Fibroblast of lung (primary cell): ENCODE data around the gene C5orf24. TPM values are rescaled to one million over a fixed set of nuclear protein-coding genes. Genes with fewer than 3 reads are reported as not detected.
A peak's percentile ranks its signal among the peaks of the same experiment; 100 is the strongest.

Experiments
- DNase-seq, 2 donors: peaks; one replicate each; pipeline versions ENCODE4 v3.0.0 to v3.0.0-alpha.2; 2010; ENCODE audit warnings: low read depth in 2 of 2
- H2AFZ ChIP-seq: 2 replicates; pipeline ENCODE4 v1.5.1; 2012; ENCODE audit warnings: low read length, control low read depth, inconsistent platforms
- H3K27ac ChIP-seq: 2 replicates; pipeline ENCODE4 v1.5.1; 2011; ENCODE audit warnings: low read length, control low read depth; ENCODE audit not compliant: insufficient read depth
- H3K27me3 ChIP-seq: 2 replicates; pipeline ENCODE4 v1.5.1; 2011; ENCODE audit warnings: mild to moderate bottlenecking, low read length; ENCODE audit not compliant: control insufficient read depth, insufficient read depth
- H3K36me3 ChIP-seq: 2 replicates; pipeline ENCODE4 v1.5.1; 2011; ENCODE audit warnings: low read length; ENCODE audit not compliant: control insufficient read depth, insufficient read depth
- H3K4me1 ChIP-seq: 2 replicates; pipeline ENCODE4 v1.5.1; 2011; ENCODE audit warnings: low read length; ENCODE audit not compliant: control insufficient read depth, insufficient read depth; ENCODE audit errors: extremely low read depth
- H3K4me2 ChIP-seq: 2 replicates; pipeline ENCODE4 v1.5.1; 2011; ENCODE audit warnings: low read length, control low read depth; ENCODE audit not compliant: insufficient read depth; ENCODE audit errors: extremely low read depth
- H3K4me3 ChIP-seq, 4 experiments: fragments of 200-600 bp in 1 of 4; sonication (generic) in 1 of 4; replicated peaks in 1 of 4; 2 replicates each; pipeline ENCODE4 v1.5.1; 2011 to 2016; ENCODE audit warnings: low read length in 4 of 4, low read depth in 3 of 4, mild to moderate bottlenecking in 3 of 4, control low read depth in 2 of 4, inconsistent platforms in 1 of 4, mixed read lengths in 1 of 4; ENCODE audit not compliant: insufficient read depth in 1 of 4; ENCODE audit errors: control extremely low read depth in 1 of 4
- H3K79me2 ChIP-seq: 2 replicates; pipeline ENCODE4 v1.5.1; 2012; ENCODE audit warnings: mild to moderate bottlenecking, low read length, inconsistent platforms; ENCODE audit not compliant: control insufficient read depth, insufficient read depth
- H3K9ac ChIP-seq: 2 replicates; pipeline ENCODE4 v1.5.1; 2011; ENCODE audit warnings: mild to moderate bottlenecking, low read length, control low read depth; ENCODE audit not compliant: insufficient read depth
- H3K9me3 ChIP-seq: 2 replicates; pipeline ENCODE4 v1.5.1; 2012; ENCODE audit warnings: low read depth, low read length; ENCODE audit not compliant: control insufficient read depth, insufficient read depth
- H4K20me1 ChIP-seq: 2 replicates; pipeline ENCODE4 v1.5.1; 2011; ENCODE audit warnings: low read length; ENCODE audit not compliant: control insufficient read depth, insufficient read depth; ENCODE audit errors: extremely low read depth
- EZH2 ChIP-seq: IDR thresholded peaks from 2 replicates; pipeline ENCODE4 v1.5.1; 2012; ENCODE audit warnings: low read length, control low read depth, mild to moderate bottlenecking; ENCODE audit errors: missing control alignments
- polyA plus RNA-seq, 2 donors: library from polyadenylated mRNA; depleted of rRNA in 1 of 2; stranded (reverse) in 1 of 2; unstranded in 1 of 2; fragments of >200 nt; gene quantifications; 2 replicates each; pipeline ENCODE4 v1.2.1, GENCODE V29; 2011 to 2012; ENCODE audit warnings: missing spikeins in 1 of 2
- total RNA-seq: library from RNA; depleted of rRNA; stranded (reverse); fragments of >200 nt; gene quantifications from 2 replicates; pipeline ENCODE4 v1.2.1, GENCODE V29; 2014
- TF ChIP-seq, protein P1 (sequence below), 2 donors: IDR thresholded peaks in 1 of 2; conservative IDR thresholded peaks in 1 of 2; 1 replicate in 1 of 2; 2 replicates in 1 of 2; pipeline ENCODE4 v1.5.1; 2011 to 2012; ENCODE audit warnings: low read length in 2 of 2, control low read depth in 1 of 2, inconsistent platforms in 1 of 2, low read depth in 1 of 2, mild to moderate bottlenecking in 1 of 2

Gene C5orf24
- total and polyA plus RNA-seq, 2 donors (not counting 1 experiment from before 2014, with no cell fraction given) = 40.0 to 71.3 TPM

- no peak for TF ChIP-seq EZH2
- TF ChIP-seq, protein P1, sequence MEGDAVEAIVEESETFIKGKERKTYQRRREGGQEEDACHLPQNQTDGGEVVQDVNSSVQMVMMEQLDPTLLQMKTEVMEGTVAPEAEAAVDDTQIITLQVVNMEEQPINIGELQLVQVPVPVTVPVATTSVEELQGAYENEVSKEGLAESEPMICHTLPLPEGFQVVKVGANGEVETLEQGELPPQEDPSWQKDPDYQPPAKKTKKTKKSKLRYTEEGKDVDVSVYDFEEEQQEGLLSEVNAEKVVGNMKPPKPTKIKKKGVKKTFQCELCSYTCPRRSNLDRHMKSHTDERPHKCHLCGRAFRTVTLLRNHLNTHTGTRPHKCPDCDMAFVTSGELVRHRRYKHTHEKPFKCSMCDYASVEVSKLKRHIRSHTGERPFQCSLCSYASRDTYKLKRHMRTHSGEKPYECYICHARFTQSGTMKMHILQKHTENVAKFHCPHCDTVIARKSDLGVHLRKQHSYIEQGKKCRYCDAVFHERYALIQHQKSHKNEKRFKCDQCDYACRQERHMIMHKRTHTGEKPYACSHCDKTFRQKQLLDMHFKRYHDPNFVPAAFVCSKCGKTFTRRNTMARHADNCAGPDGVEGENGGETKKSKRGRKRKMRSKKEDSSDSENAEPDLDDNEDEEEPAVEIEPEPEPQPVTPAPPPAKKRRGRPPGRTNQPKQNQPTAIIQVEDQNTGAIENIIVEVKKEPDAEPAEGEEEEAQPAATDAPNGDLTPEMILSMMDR (conservative IDR thresholded peaks at IDR 0.05 in 1 of 2, IDR thresholded peaks at IDR 0.05 in 1 of 2; ENCODE audit: low read depth in 1 of 2, low read length in 2 of 2) = no peak
- Histone ChIP-seq H3K4me2 (no peak overlapping the region), H3K4me3 (no peak overlapping the region), H2AFZ (no peak overlapping the region), H3K27ac (no peak overlapping the region), H3K79me2 (peaks cover 4% of the 10 kb centered on the region), H3K9ac (no peak overlapping the region), H3K9me3 (no peaks in the 10 kb centered on the region), H3K4me1 (peaks cover 2% of the 10 kb centered on the region), H3K36me3 (no peaks in the 10 kb centered on the region), H3K27me3 (no peaks in the 10 kb centered on the region), H4K20me1 (no peaks in the 10 kb centered on the region)
- DNase-seq = peak in 1 of 2 donors; percentile 8
Measured at GRCh38 chr5:134902071-134902801, 56.5 kb downstream of the C5orf24 start.

- Histone ChIP-seq H3K4me1 (peaks cover 2% of the 10 kb centered on the region), H2AFZ (peak within 1 kb of the TSS; percentile 70), H3K4me2 (peak within 1 kb of the TSS; percentile 86), H3K9ac (peak within 1 kb of the TSS; percentile 92), H3K9me3 (no peaks in the 10 kb centered on the region), H3K4me3 (peak within 1 kb of the TSS; percentile 56 to 91 (median 84)), H4K20me1 (no peaks in the 10 kb centered on the region), H3K36me3 (no peaks in the 10 kb centered on the region), H3K79me2 (peaks cover 4% of the 10 kb centered on the region), H3K27me3 (no peaks in the 10 kb centered on the region), H3K27ac (peak within 1 kb of the TSS; percentile 79)
- peak; percentile 80 to 88 for DNase-seq
- TF ChIP-seq, protein P1 (conservative IDR thresholded peaks at IDR 0.05 in 1 of 2, IDR thresholded peaks at IDR 0.05 in 1 of 2; ENCODE audit: low read depth in 1 of 2, low read length in 2 of 2) = peak; percentile 60 to 76
- TF ChIP-seq EZH2 = no peak
Measured at GRCh38 chr5:134904610-134905245, 59.0 kb downstream of the C5orf24 start, which contains the start of gene PCBD2. Gene PCBD2, plus strand, starts transcription at chr5:134905131. Its CDS starts 9 bp downstream, at chr5:134905140.

- peak overlapping the region; percentile 62 for H2AFZ ChIP-seq
- peak overlapping the region; percentile 92 for H3K9ac ChIP-seq
- TF ChIP-seq, protein P1 (conservative IDR thresholded peaks at IDR 0.05 in 1 of 2, IDR thresholded peaks at IDR 0.05 in 1 of 2; ENCODE audit: low read depth in 1 of 2, low read length in 2 of 2) = peak; percentile 63 to 68
- TF ChIP-seq EZH2 = no peak
- no peaks in the 10 kb centered on the region for H4K20me1 ChIP-seq
- peak overlapping the region; percentile 79 for H3K27ac ChIP-seq
- peaks cover 4% of the 10 kb centered on the region for H3K79me2 ChIP-seq
- H3K4me3 ChIP-seq = peak overlapping the region; percentile 56 to 91 (median 82)
- H3K4me2 ChIP-seq = peak overlapping the region; percentile 73
- no peaks in the 10 kb centered on the region for H3K27me3 ChIP-seq
- DNase-seq = peak; percentile 60 to 81
- no peaks in the 10 kb centered on the region for H3K36me3 ChIP-seq
- no peaks in the 10 kb centered on the region for H3K9me3 ChIP-seq
- peaks cover 2% of the 10 kb centered on the region for H3K4me1 ChIP-seq
Measured at GRCh38 chr5:134905246-134905996, 59.7 kb downstream of the C5orf24 start.
